K562 (cell line): ENCODE results near the gene ATP8B4. TPM values are rescaled to one million over a fixed set of nuclear protein-coding genes. Genes with fewer than 3 reads are reported as not detected.

Source experiments
- ADNP ChIP-seq: fragments of 200-800 bp; sonication (Bioruptor generic); IDR thresholded peaks from 2 replicates; pipeline ENCODE4 v1.6.1; 2016; ENCODE audit warnings: missing genetic modification characterization, missing compliant biosample characterization
- ARID2 ChIP-seq: fragments of 450-650 bp; IDR thresholded peaks from 2 replicates; pipeline ENCODE4 v1.6.1; 2017; ENCODE audit warnings: antibody characterized with exemption, mild to moderate bottlenecking
- ELK3 ChIP-seq: fragments of 450-650 bp; formaldehyde crosslinking; IDR thresholded peaks from 2 replicates; pipeline ENCODE4 v1.4.0; 2020; ENCODE audit warnings: mild to moderate bottlenecking
- EP300 ChIP-seq: IDR thresholded peaks from 2 replicates; pipeline ENCODE4 v1.6.1; 2012; ENCODE audit warnings: low read length, improper control_type of control experiment
- FOXJ2 ChIP-seq: fragments of 200-800 bp; sonication (Bioruptor generic); IDR thresholded peaks from 2 replicates; pipeline ENCODE4 v1.6.1; 2016; ENCODE audit warnings: missing genetic modification characterization, missing compliant biosample characterization
- HCFC1 ChIP-seq: IDR thresholded peaks from 2 replicates; pipeline ENCODE4 v1.6.1; 2012; ENCODE audit warnings: low read depth, low read length, improper control_type of control experiment
- HNRNPLL ChIP-seq: fragments of 200-400 bp; formaldehyde crosslinking; IDR thresholded peaks from 2 replicates; pipeline ENCODE4 v1.6.1; 2017; ENCODE audit warnings: low read length, low read depth, mild to moderate bottlenecking; ENCODE audit not compliant: poor library complexity, severe bottlenecking
- HNRNPUL1 ChIP-seq: fragments of 200-400 bp; formaldehyde crosslinking; IDR thresholded peaks from 2 replicates; pipeline ENCODE4 v1.6.1; 2017; ENCODE audit warnings: low read length
- IFI16 ChIP-seq: fragments of 250-450 bp; sonication (Bioruptor Pico); IDR thresholded peaks from 2 replicates; pipeline ENCODE4 v2.1.2; 2022; ENCODE audit warnings: mild to moderate bottlenecking, inconsistent platforms
- MITF ChIP-seq: IDR thresholded peaks from 2 replicates; pipeline ENCODE4 v1.6.1; 2014; ENCODE audit warnings: antibody characterized with exemption
- MNT ChIP-seq, 2 experiments: fragments of 450-650 bp; conservative IDR thresholded peaks; 2 replicates each; pipeline ENCODE4 v1.6.1; 2017; ENCODE audit warnings: mild to moderate bottlenecking in 2 of 2, moderate library complexity in 2 of 2
- NCOA2 ChIP-seq, 2 experiments: fragments of 450-650 bp; IDR thresholded peaks; 2 replicates each; pipeline ENCODE4 v1.6.1; 2018; ENCODE audit warnings: mild to moderate bottlenecking in 2 of 2, moderate library complexity in 1 of 2; ENCODE audit not compliant: partially characterized antibody in 2 of 2
- NCOA6 ChIP-seq: fragments of 450-650 bp; IDR thresholded peaks from 2 replicates; pipeline ENCODE4 v1.6.1; 2017; ENCODE audit warnings: mild to moderate bottlenecking
- POU5F1 ChIP-seq: fragments of 150-350 bp; IDR thresholded peaks from 2 replicates; pipeline ENCODE4 v1.6.1; 2014; ENCODE audit warnings: borderline replicate concordance, low read length, low read depth, mild to moderate bottlenecking; ENCODE audit not compliant: partially characterized antibody
- PURB ChIP-seq: sonication (generic); formaldehyde crosslinking; IDR thresholded peaks from 2 replicates; pipeline ENCODE4 v1.9.0; 2021; ENCODE audit warnings: low read depth, mild to moderate bottlenecking, missing genetic modification reagents
- RB1 ChIP-seq: fragments of 450-650 bp; IDR thresholded peaks from 2 replicates; pipeline ENCODE4 v1.6.1; 2017; ENCODE audit warnings: low read depth, mild to moderate bottlenecking
- TSC22D4 ChIP-seq: fragments of 450-650 bp; IDR thresholded peaks from 2 replicates; pipeline ENCODE4 v1.6.1; 2016; ENCODE audit warnings: missing genetic modification characterization, missing biosample characterization, control low read depth
- ZC3H11A ChIP-seq: IDR thresholded peaks from 2 replicates; pipeline ENCODE4 v1.6.1; 2012; ENCODE audit warnings: low read depth, low read length, improper control_type of control experiment
- ZC3H8 ChIP-seq: fragments of 450-650 bp; IDR thresholded peaks from 2 replicates; pipeline ENCODE4 v1.6.1; 2017
- ZMIZ1 ChIP-seq, 2 experiments: fragments of 150-350 bp in 1 of 2; IDR thresholded peaks; 2 replicates each; pipeline ENCODE4 v1.6.1; 2012 to 2016; ENCODE audit warnings: low read depth in 2 of 2, low read length in 2 of 2, mild to moderate bottlenecking in 1 of 2, moderate library complexity in 1 of 2
- polyA plus RNA-seq, 8 experiments: library from polyadenylated mRNA; depleted of rRNA in 4 of 8; stranded (reverse) in 5 of 8; unstranded in 3 of 8; fragments of >200 nt; fragmentation: Nextera tagmentation in 2 of 8; fragmentation: Illumina TruSeq in 1 of 8; extraction: Ambion mirVana in 2 of 8; extraction: Trizol in 1 of 8; gene quantifications; 2 replicates each; pipeline versions ENCODE4 v1.2.1 to v1.2.3, GENCODE V29; 2011 to 2014; ENCODE audit warnings: inconsistent platforms in 1 of 8, missing spikeins in 1 of 8
- total RNA-seq, 7 experiments: library from RNA; depleted of rRNA in 6 of 7; stranded (reverse); fragments of >200 nt in 6 of 7; fragmentation: Illumina TruSeq in 2 of 7; extraction: Trizol in 2 of 7; gene quantifications; 2 replicates each; pipeline versions ENCODE4 v1.2.1 to v1.2.3, GENCODE V29; 2011 to 2021; ENCODE audit warnings: low replicate concordance in 1 of 7

Gene ATP8B4
- total and polyA plus RNA-seq, 9 of the 15 experiments (the other 6 are each of a cell fraction or from before 2014, with no cell fraction given): 0.14 to 2.5 (median 0.44) TPM

- peak; percentile 18 to 32; a peak in 1 of 4 replicates for TF ChIP-seq MNT (conservative IDR thresholded peaks at IDR 0.05)
- TF ChIP-seq IFI16 (CRISPR knock-in tag): no peak
- no peak for TF ChIP-seq FOXJ2 (tag)
- TF ChIP-seq ARID2: peak; percentile 80
- no peak for TF ChIP-seq ZMIZ1 (IDR thresholded peaks at IDR 0.05; ENCODE audit: low read depth in 2 of 2, low read length in 2 of 2)
- no peak for TF ChIP-seq ELK3 (CRISPR knock-in tag)
- no peak for TF ChIP-seq ZC3H8
- no peak for TF ChIP-seq NCOA6
- TF ChIP-seq HNRNPUL1: no peak
- no peak for TF ChIP-seq HCFC1
- TF ChIP-seq NCOA2 (IDR thresholded peaks at IDR 0.05; ENCODE audit: partially characterized antibody in 2 of 2): no peak
- TF ChIP-seq RB1: peak; percentile 25; the same call in 1 of the 2 replicates
- TF ChIP-seq TSC22D4 (tag): no peak
- no peak for TF ChIP-seq EP300
- TF ChIP-seq ADNP (tag): no peak
- no peak for TF ChIP-seq PURB (CRISPR knock-in tag)
- TF ChIP-seq MITF: no peak
- TF ChIP-seq ZC3H11A: no peak
- no peak for TF ChIP-seq HNRNPLL
- no peak for TF ChIP-seq POU5F1
Measured at GRCh38 chr15:50148362-50148963, 29.4 kb upstream of the ATP8B4 start (continued).
